CD4-positive, alpha-beta T cell (primary cell): ENCODE results near the gene TAS2R16. TPM values are rescaled to one million over a fixed set of nuclear protein-coding genes. Genes with fewer than 3 reads are reported as not detected.

Source experiments
- ATAC-seq: fragments of 200-7000 bp; cut with Tn5 transposase; one replicate; pipeline ENCODE4 v1.10.0; 2022; ENCODE audit warnings: mild to moderate bottlenecking; ENCODE audit not compliant: poor library complexity
- CTCF ChIA-PET: fragments of 350-600 bp; sonication (Branson Sonifier 250); formaldehyde crosslinking; loops from one replicate; lab custom pipeline; 2021; ENCODE audit warnings: antibody characterized with exemption, inconsistent platforms; lab: Charles Lee
- POLR2A ChIA-PET: fragments of 350-600 bp; sonication (Branson Sonifier 250); formaldehyde crosslinking; loops from one replicate; lab custom pipeline; 2021; ENCODE audit warnings: antibody characterized with exemption, inconsistent platforms; lab: Charles Lee
- DNase-seq, 14 experiments: peaks; one replicate each; pipeline ENCODE4 v3.0.0-alpha.2; 2013 to 2020; ENCODE audit warnings: mixed read lengths in 2 of 14
- H3K27ac ChIP-seq, 2 donors: one replicate each; pipeline versions ENCODE4 v1.5.1 to v1.7.0; 2013; ENCODE audit warnings: low read length in 2 of 2, low read depth in 1 of 2, mild to moderate bottlenecking in 1 of 2
- H3K27me3 ChIP-seq, 2 experiments: 1 replicate in 1 of 2; 2 replicates in 1 of 2; pipeline versions ENCODE4 v1.6.1 to v1.7.0; 2013; ENCODE audit warnings: low read length in 2 of 2, control low read depth in 1 of 2, mild to moderate bottlenecking in 1 of 2, moderate library complexity in 1 of 2; ENCODE audit not compliant: insufficient read depth in 2 of 2, control insufficient read depth in 1 of 2
- H3K36me3 ChIP-seq: one replicate; pipeline ENCODE4 v1.6.1; 2013; ENCODE audit warnings: low read length, control low read depth; ENCODE audit not compliant: insufficient read depth
- H3K4me1 ChIP-seq: one replicate; pipeline ENCODE4 v1.6.1; 2013; ENCODE audit warnings: low read length, control low read depth; ENCODE audit not compliant: insufficient read depth
- H3K4me3 ChIP-seq: one replicate; pipeline ENCODE4 v1.5.1; 2013; ENCODE audit warnings: mild to moderate bottlenecking, low read length, moderate library complexity
- H3K9me3 ChIP-seq, 2 experiments: 1 replicate in 1 of 2; 2 replicates in 1 of 2; pipeline versions ENCODE4 v1.6.1 to v1.7.0; 2013; ENCODE audit warnings: low read length in 2 of 2, mild to moderate bottlenecking in 2 of 2, control low read depth in 1 of 2, moderate library complexity in 1 of 2; ENCODE audit not compliant: control insufficient read depth in 1 of 2, insufficient read depth in 1 of 2
- H3K27ac Mint-ChIP-seq: one replicate; pipeline ENCODE4 v1.8.0; 2020; ENCODE audit warnings: mixed read lengths
- H3K27me3 Mint-ChIP-seq: one replicate; pipeline ENCODE4 v1.8.0; 2021; ENCODE audit warnings: mixed read lengths
- H3K36me3 Mint-ChIP-seq: one replicate; pipeline ENCODE4 v1.8.0; 2021; ENCODE audit warnings: low read depth, mixed read lengths
- H3K4me1 Mint-ChIP-seq: one replicate; pipeline ENCODE4 v1.8.0; 2021; ENCODE audit warnings: low read depth, mixed read lengths
- H3K4me3 Mint-ChIP-seq: one replicate; pipeline ENCODE4 v1.8.0; 2020; ENCODE audit warnings: mild to moderate bottlenecking, mixed read lengths
- H3K9me3 Mint-ChIP-seq: one replicate; pipeline ENCODE4 v1.8.0; 2020; ENCODE audit warnings: mixed read lengths
- intact Hi-C, 2 experiments: fragments of 100-400 bp; cut with DNase I in 1 of 2; cut with micrococcal nuclease in 1 of 2; formaldehyde crosslinking; loops; one replicate each; pipeline versions ENCODE4 v1.15.1 to v1.9.0; 2023 to 2025; cut with DNase I, micrococcal nuclease
- total RNA-seq, 174 experiments: library from RNA in 2 of 174; stranded (reverse) in 2 of 174; gene quantifications; one replicate each; pipeline ENCODE4 v1.2.3 and lab custom pipeline; 2021 to 2026
- TF ChIP-seq, protein P1 (sequence below): fragments of 200-600 bp; IDR thresholded peaks from one replicate; pipeline ENCODE4 v1.8.0; 2022; ENCODE audit warnings: antibody characterized with exemption, mild to moderate bottlenecking

Gene TAS2R16
- total RNA-seq, 2 experiments from 2014 or later: not detected

DNA sequence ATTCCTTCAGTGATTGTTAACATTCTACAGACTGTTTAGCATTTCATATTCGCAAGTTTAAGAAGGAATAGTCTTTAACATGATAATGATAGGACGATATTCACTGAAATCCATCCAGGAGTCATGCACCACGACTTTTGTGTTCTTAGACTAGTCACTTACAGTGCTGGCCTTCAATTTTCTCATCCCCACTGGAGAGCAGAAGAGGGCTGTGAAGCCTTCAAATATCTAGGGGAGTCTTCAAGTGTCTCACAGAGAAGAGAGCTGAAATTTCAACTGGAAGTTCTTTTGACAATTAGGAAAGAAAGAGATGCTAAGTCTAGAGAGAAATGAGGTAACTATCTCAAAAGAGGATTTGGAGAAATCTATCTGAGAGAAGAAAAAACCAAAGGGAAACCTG lies 43.8 kb upstream of the TAS2R16 start:
- peaks cover 0 to 9% of the 10 kb centered on the region in 2 experiments for H3K9me3 ChIP-seq
- H3K9me3 Mint-ChIP-seq: peaks cover 7% of the 10 kb centered on the region
- no peaks in the 10 kb centered on the region for H3K27me3 ChIP-seq
- intact Hi-C loops: no loop called here
- H3K36me3 ChIP-seq: no peaks in the 10 kb centered on the region
- H3K4me1 Mint-ChIP-seq: no peaks in the 10 kb centered on the region
- H3K27me3 Mint-ChIP-seq: no peaks in the 10 kb centered on the region
- no peak overlapping the region for H3K27ac ChIP-seq
- no peak for DNase-seq
- H3K4me3 ChIP-seq: no peak overlapping the region
- CTCF ChIA-PET: no interaction called here
- H3K27ac Mint-ChIP-seq: no peak overlapping the region
- no peak for ATAC-seq
- no peaks in the 10 kb centered on the region for H3K36me3 Mint-ChIP-seq
- TF ChIP-seq, protein P1, sequence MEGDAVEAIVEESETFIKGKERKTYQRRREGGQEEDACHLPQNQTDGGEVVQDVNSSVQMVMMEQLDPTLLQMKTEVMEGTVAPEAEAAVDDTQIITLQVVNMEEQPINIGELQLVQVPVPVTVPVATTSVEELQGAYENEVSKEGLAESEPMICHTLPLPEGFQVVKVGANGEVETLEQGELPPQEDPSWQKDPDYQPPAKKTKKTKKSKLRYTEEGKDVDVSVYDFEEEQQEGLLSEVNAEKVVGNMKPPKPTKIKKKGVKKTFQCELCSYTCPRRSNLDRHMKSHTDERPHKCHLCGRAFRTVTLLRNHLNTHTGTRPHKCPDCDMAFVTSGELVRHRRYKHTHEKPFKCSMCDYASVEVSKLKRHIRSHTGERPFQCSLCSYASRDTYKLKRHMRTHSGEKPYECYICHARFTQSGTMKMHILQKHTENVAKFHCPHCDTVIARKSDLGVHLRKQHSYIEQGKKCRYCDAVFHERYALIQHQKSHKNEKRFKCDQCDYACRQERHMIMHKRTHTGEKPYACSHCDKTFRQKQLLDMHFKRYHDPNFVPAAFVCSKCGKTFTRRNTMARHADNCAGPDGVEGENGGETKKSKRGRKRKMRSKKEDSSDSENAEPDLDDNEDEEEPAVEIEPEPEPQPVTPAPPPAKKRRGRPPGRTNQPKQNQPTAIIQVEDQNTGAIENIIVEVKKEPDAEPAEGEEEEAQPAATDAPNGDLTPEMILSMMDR: no peak
- POLR2A ChIA-PET: no interaction called here
- H3K4me3 Mint-ChIP-seq: no peak overlapping the region
- H3K4me1 ChIP-seq: no peaks in the 10 kb centered on the region

DNA sequence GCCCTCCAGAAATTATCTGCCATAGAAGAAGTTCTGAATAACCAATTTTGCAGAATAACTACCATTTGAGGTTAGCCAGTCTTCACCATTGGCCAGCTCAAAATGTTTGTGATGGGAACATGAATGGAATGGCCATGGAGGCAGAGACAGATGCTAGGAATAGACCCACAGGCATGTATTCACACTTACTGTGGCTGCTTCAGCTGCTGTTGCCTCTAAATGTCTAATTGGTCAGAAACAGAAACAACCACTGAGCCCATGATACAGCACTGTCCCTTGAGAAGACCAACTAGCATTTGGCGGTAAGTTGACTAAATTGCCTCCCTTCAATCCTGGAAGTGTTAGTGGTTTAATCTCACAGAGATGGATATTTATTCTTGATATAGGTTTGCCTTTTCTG lies 38.6 kb upstream of the TAS2R16 start:
- Mint-ChIP-seq H3K4me3 (no peak overlapping the region), H3K27me3 (no peaks in the 10 kb centered on the region), H3K27ac (no peak overlapping the region), H3K9me3 (peaks cover 18% of the 10 kb centered on the region), H3K36me3 (no peaks in the 10 kb centered on the region), H3K4me1 (no peaks in the 10 kb centered on the region)
- Histone ChIP-seq H3K4me1 (no peaks in the 10 kb centered on the region), H3K9me3 (peaks cover 0 to 9% of the 10 kb centered on the region in 2 experiments), H3K36me3 (no peaks in the 10 kb centered on the region), H3K27ac (no peak overlapping the region), H3K4me3 (no peak overlapping the region), H3K27me3 (no peaks in the 10 kb centered on the region)
- ChIA-PET POLR2A (no interaction called here), CTCF (no interaction called here)
- TF ChIP-seq, protein P1: no peak
- intact Hi-C loops: no loop called here
- ATAC-seq: no peak
- DNase-seq: no peak

DNA sequence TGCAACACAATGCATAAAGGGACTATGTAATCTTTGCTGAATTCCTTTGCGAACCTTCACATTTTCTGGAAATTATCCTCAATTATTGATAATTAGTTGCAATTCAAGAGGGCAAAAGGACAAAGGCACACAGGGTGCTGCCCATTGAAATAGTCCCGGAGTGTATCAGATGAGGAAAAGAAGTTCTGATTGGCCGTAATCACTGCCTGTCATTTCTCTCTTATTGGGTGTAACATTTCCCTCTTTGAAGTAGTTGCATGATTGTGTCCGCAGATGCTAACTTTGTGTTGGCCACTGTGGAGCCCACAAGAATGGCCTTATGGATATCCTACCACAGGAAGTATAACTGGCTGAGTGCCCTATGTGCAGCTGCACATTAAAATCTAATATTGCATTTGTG lies 35.1 kb upstream of the TAS2R16 start:
- Histone ChIP-seq H3K4me3 (no peak overlapping the region), H3K4me1 (no peaks in the 10 kb centered on the region), H3K36me3 (no peaks in the 10 kb centered on the region), H3K27me3 (no peaks in the 10 kb centered on the region), H3K27ac (no peak overlapping the region), H3K9me3 (peaks cover 0 to 5% of the 10 kb centered on the region in 2 experiments)
- ATAC-seq (no peak), DNase-seq (no peak)
- H3K27me3 Mint-ChIP-seq: no peaks in the 10 kb centered on the region
- ChIA-PET CTCF (no interaction called here), POLR2A (no interaction called here)
- intact Hi-C loops: no loop called here
- H3K36me3 Mint-ChIP-seq: no peaks in the 10 kb centered on the region
- H3K27ac Mint-ChIP-seq: no peak overlapping the region
- no peaks in the 10 kb centered on the region for H3K4me1 Mint-ChIP-seq
- TF ChIP-seq, protein P1: no peak
- peaks cover 21% of the 10 kb centered on the region for H3K9me3 Mint-ChIP-seq
- H3K4me3 Mint-ChIP-seq: no peak overlapping the region
